Hepatocyte (in vitro differentiated cells): Measurements from ENCODE around the gene SCN3A.

Source experiments
- EZH2 ChIP-seq: fragments of 200-600 bp; sonication (generic); IDR thresholded peaks from 2 replicates; pipeline ENCODE4 v1.6.1; 2016; ENCODE audit warnings: antibody characterized with exemption, mild to moderate bottlenecking, borderline replicate concordance
- TF ChIP-seq, protein P1 (sequence below): fragments of 200-600 bp; sonication (generic); IDR thresholded peaks from 2 replicates; pipeline ENCODE4 v1.5.1; 2016; ENCODE audit warnings: antibody characterized with exemption, mild to moderate bottlenecking; ENCODE audit not compliant: poor library complexity

DNA sequence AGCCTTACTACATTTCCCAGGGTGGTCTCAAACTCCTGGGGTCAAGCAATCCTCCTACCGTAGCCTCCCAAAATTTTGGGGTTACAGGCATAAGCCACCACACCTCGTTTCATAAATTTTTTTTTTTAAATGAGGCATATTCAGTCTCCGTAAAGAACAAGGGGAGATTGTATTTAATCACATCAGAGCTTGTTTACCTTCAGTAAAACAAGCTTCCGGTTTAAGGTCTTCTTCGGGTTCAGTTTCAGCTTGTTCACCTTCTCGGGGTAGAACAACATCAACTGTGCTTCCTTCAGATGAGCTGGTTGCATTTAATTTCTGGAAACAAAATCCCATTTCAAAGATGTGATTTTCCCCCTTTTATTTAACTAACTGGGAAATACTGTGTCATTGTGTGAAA is 88.6 kb downstream of the SCN3A start:
- TF ChIP-seq, protein P1, sequence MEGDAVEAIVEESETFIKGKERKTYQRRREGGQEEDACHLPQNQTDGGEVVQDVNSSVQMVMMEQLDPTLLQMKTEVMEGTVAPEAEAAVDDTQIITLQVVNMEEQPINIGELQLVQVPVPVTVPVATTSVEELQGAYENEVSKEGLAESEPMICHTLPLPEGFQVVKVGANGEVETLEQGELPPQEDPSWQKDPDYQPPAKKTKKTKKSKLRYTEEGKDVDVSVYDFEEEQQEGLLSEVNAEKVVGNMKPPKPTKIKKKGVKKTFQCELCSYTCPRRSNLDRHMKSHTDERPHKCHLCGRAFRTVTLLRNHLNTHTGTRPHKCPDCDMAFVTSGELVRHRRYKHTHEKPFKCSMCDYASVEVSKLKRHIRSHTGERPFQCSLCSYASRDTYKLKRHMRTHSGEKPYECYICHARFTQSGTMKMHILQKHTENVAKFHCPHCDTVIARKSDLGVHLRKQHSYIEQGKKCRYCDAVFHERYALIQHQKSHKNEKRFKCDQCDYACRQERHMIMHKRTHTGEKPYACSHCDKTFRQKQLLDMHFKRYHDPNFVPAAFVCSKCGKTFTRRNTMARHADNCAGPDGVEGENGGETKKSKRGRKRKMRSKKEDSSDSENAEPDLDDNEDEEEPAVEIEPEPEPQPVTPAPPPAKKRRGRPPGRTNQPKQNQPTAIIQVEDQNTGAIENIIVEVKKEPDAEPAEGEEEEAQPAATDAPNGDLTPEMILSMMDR: no peak
- no peak for TF ChIP-seq EZH2
